Omental fat pad (tissue), 4 donors: ENCODE measurements around the gene ANKFN1. TPM values are rescaled to one million over a fixed set of nuclear protein-coding genes. Genes with fewer than 3 reads are reported as not detected.
"Not testable (repeated sequence)": the region's sequence is repeated elsewhere in the genome, so short reads cannot be mapped to it uniquely, and the experiment has no call there.

Experiments used
- ATAC-seq: fragments of 150-250 bp; one replicate; pipeline ENCODE4 v1.9.1; 2016; ENCODE audit warnings: mild to moderate bottlenecking, moderate library complexity; ENCODE audit not compliant: low FRiP score
- DNase-seq: peaks from one replicate; pipeline ENCODE4 v3.0.0-alpha.2; 2019; ENCODE audit warnings: low spot score
- CTCF ChIP-seq, 3 donors: fragments of 450-650 bp; IDR thresholded peaks; one replicate each; pipeline ENCODE4 v1.5.1; 2016 to 2017; ENCODE audit warnings: antibody characterized with exemption in 3 of 3, mild to moderate bottlenecking in 3 of 3, moderate library complexity in 2 of 3
- total RNA-seq, 4 donors: library from RNA; depleted of rRNA; stranded (reverse); fragments of >200 nt; gene quantifications; one replicate each; pipeline ENCODE4 v1.1.0, GENCODE V29; 2016

The ANKFN1 gene
- total RNA-seq, 4 donors from 2014 or later: 1.7 to 3.0 (median 2.2) TPM

- no peak for TF ChIP-seq CTCF (IDR thresholded peaks at IDR 0.05)
- no peak for DNase-seq
- ATAC-seq: no peak
These were observed 239.9 kb downstream of the ANKFN1 start for GRCh38 chr17:56393156-56393555.

GRCh38 chr17:56395787-56396186 lies 242.5 kb downstream of the ANKFN1 start:
- no peak for TF ChIP-seq CTCF (IDR thresholded peaks at IDR 0.05)
- ATAC-seq (no peak), DNase-seq (no peak)

- no peak for TF ChIP-seq CTCF (IDR thresholded peaks at IDR 0.05)
- DNase-seq: no peak
These were observed 253.8 kb downstream of the ANKFN1 start for GRCh38 chr17:56407086-56407485.

GRCh38 chr17:56412356-56412755 lies 259.1 kb downstream of the ANKFN1 start:
- not testable (repeated sequence) for ATAC-seq

More at GRCh38 chr17:56407086-56407485, 253.8 kb downstream of the ANKFN1 start:
- ATAC-seq: no peak

GRCh38 chr17:56416682-56417351 lies 263.5 kb downstream of the ANKFN1 start:
- no peak for TF ChIP-seq CTCF (IDR thresholded peaks at IDR 0.05)
- DNase-seq: no peak
- ATAC-seq: no peak

More at GRCh38 chr17:56412356-56412755, 259.1 kb downstream of the ANKFN1 start:
- DNase-seq: not testable (repeated sequence)

GRCh38 chr17:56424005-56424404 lies 270.7 kb downstream of the ANKFN1 start:
- ATAC-seq (no peak), DNase-seq (no peak)
- TF ChIP-seq CTCF (IDR thresholded peaks at IDR 0.05): no peak

- ATAC-seq (no peak), DNase-seq (no peak)
These were observed 271.3 kb downstream of the ANKFN1 start for GRCh38 chr17:56424543-56425044.

More at GRCh38 chr17:56424543-56425044, 271.3 kb downstream of the ANKFN1 start:
- no peak for TF ChIP-seq CTCF (IDR thresholded peaks at IDR 0.05)
